Transverse colon (tissue), 3 donors: Measurements from ENCODE around the gene HPSE2.

Experiments used
- POLR2A ChIP-seq: fragments of 450-650 bp; IDR thresholded peaks from one replicate; pipeline ENCODE4 v1.6.1; 2016; ENCODE audit warnings: antibody characterized with exemption, mild to moderate bottlenecking, moderate library complexity
- POLR2AphosphoS5 ChIP-seq, 3 donors: sonication (generic); formaldehyde crosslinking; IDR thresholded peaks; one replicate each; pipeline ENCODE4 v1.6.1; 2016; ENCODE audit warnings: antibody characterized with exemption in 3 of 3

GRCh38 chr10:98920360-98920759 is 315.3 kb downstream of the HPSE2 start:
- TF ChIP-seq POLR2AphosphoS5 (IDR thresholded peaks at IDR 0.05) (no peak), POLR2A (no peak)
